Measurements from ENCODE around the gene PIK3C2G. TPM values are rescaled to one million over a fixed set of nuclear protein-coding genes. Genes with fewer than 3 reads are reported as not detected.

The PIK3C2G gene
- total RNA-seq, 2 experiments from 2014 or later = not detected

DNA sequence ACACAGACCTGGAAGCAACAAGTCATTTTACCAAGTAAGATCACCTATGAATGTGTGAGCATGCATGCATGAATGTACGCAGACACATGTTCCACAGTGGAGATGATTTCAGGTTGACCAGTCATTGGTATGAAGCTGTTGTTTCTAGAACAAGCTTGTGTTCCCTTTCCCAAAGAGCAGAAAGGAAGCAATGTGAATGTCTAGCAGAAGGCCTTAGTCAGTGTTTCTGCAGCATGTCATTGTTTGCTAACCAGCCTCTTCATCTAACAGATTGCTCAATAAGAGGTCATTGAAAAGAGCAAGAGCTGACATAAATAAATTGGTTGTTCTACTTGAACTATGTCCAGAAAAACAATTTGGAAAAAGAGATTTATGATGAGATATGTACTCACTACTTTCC is 285.1 kb downstream of the PIK3C2G start:
- DNase-seq (ENCODE audit: low spot score) = no peak
- Histone ChIP-seq H2AFZ (ENCODE audit: low read length) (no peak overlapping the region), H3K9me2 (ENCODE audit: insufficient read depth, low read length) (no peaks in the 10 kb centered on the region), H3K4me3 (ENCODE audit: low read depth, low read length, poor library complexity, severe bottlenecking) (no peak overlapping the region), H3K4me1 (ENCODE audit: insufficient read depth, low read length, poor library complexity, severe bottlenecking) (no peaks in the 10 kb centered on the region), H3K27ac (ENCODE audit: low read depth, low read length, poor library complexity, severe bottlenecking) (no peak overlapping the region), H4K20me1 (ENCODE audit: insufficient read depth, low read length) (no peaks in the 10 kb centered on the region), H3K36me3 (ENCODE audit: insufficient read depth, low read length) (no peaks in the 10 kb centered on the region), H3K4me2 (ENCODE audit: low read length) (no peak overlapping the region), H3K79me2 (ENCODE audit: insufficient read depth, low read depth, low read length) (no peaks in the 10 kb centered on the region), H3K9me3 (ENCODE audit: low read length) (no peaks in the 10 kb centered on the region)
- intact Hi-C loops (cut with micrococcal nuclease; ENCODE audit: unreplicated experiment) = no loop called here
- ChIA-PET CTCF (ENCODE audit: unreplicated experiment) (no interaction called here), POLR2A (no interaction called here)
- TF ChIP-seq EZH2phosphoT487 (IDR thresholded peaks at IDR 0.05; ENCODE audit: borderline replicate concordance, low read depth, low read length) = no peak
- TF ChIP-seq, protein P1, sequence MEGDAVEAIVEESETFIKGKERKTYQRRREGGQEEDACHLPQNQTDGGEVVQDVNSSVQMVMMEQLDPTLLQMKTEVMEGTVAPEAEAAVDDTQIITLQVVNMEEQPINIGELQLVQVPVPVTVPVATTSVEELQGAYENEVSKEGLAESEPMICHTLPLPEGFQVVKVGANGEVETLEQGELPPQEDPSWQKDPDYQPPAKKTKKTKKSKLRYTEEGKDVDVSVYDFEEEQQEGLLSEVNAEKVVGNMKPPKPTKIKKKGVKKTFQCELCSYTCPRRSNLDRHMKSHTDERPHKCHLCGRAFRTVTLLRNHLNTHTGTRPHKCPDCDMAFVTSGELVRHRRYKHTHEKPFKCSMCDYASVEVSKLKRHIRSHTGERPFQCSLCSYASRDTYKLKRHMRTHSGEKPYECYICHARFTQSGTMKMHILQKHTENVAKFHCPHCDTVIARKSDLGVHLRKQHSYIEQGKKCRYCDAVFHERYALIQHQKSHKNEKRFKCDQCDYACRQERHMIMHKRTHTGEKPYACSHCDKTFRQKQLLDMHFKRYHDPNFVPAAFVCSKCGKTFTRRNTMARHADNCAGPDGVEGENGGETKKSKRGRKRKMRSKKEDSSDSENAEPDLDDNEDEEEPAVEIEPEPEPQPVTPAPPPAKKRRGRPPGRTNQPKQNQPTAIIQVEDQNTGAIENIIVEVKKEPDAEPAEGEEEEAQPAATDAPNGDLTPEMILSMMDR (conservative IDR thresholded peaks at IDR 0.05; ENCODE audit: low read length) = no peak
- no TSS peak for BruUV-seq (replicated peaks)

DNA sequence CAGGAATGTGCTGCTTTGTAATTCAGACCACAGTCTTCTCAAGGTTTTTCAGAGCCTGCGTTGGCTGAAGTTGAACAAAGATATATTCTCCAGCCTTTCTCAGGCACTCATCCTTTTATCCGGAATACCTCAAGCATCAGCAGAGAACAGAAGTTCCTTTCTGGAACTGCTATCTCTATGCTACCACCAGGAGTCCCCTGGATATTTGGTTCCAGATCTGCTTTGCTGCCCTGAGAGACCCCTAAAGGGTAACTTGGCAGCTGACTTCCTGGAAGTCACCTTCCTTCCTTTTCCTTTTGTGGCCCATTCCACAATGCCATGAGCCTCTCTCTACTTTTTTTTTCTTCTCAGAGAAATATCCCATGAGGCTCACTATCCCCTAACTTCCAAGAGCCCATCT is 288.3 kb downstream of the PIK3C2G start:
- intact Hi-C loops (cut with micrococcal nuclease; ENCODE audit: unreplicated experiment) = no loop called here
- no peaks in the 10 kb centered on the region; the same call in 1 of the 2 replicates for H3K9me2 ChIP-seq (ENCODE audit: insufficient read depth, low read length)
- H3K79me2 ChIP-seq (ENCODE audit: insufficient read depth, low read depth, low read length) = no peaks in the 10 kb centered on the region
- H3K36me3 ChIP-seq (ENCODE audit: insufficient read depth, low read length) = no peaks in the 10 kb centered on the region
- H3K4me2 ChIP-seq (ENCODE audit: low read length) = no peak overlapping the region
- CTCF ChIA-PET (ENCODE audit: unreplicated experiment) = no interaction called here
- POLR2A ChIA-PET = no interaction called here
- no TSS peak for BruUV-seq (replicated peaks)
- no peak overlapping the region for H2AFZ ChIP-seq (ENCODE audit: low read length)
- no peaks in the 10 kb centered on the region for H3K4me1 ChIP-seq (ENCODE audit: insufficient read depth, low read length, poor library complexity, severe bottlenecking)
- no peak for DNase-seq (ENCODE audit: low spot score)
- H3K4me3 ChIP-seq (ENCODE audit: low read depth, low read length, poor library complexity, severe bottlenecking) = no peak overlapping the region
- H4K20me1 ChIP-seq (ENCODE audit: insufficient read depth, low read length) = no peaks in the 10 kb centered on the region
- no peak for TF ChIP-seq EZH2phosphoT487 (IDR thresholded peaks at IDR 0.05; ENCODE audit: borderline replicate concordance, low read depth, low read length)
- TF ChIP-seq, protein P1 (conservative IDR thresholded peaks at IDR 0.05; ENCODE audit: low read length) = no peak
- H3K9me3 ChIP-seq (ENCODE audit: low read length) = no peaks in the 10 kb centered on the region
- H3K27ac ChIP-seq (ENCODE audit: low read depth, low read length, poor library complexity, severe bottlenecking) = no peak overlapping the region

DNA sequence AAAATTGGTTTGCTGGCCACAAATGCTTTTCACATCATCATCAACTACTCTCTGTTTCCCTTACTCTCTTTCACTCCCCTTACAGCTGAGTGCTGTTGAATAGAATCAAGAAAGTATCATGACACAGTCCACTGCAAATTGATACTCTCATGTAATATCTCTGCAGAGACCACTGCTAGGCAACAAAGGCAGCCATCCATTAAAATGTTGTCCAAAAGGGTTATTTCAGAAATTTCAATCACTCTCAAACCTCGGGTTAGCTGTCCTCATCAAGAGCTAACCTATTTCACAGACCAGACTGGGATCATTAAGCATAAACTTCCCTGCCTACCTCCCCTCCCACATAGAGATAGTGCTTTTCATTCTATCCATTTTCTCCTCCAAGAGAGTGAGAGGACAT is 289.8 kb downstream of the PIK3C2G start:
- no peak overlapping the region for H2AFZ ChIP-seq (ENCODE audit: low read length)
- H3K4me2 ChIP-seq (ENCODE audit: low read length) = no peak overlapping the region
- intact Hi-C loops (cut with micrococcal nuclease; ENCODE audit: unreplicated experiment) = no loop called here
- no peak overlapping the region for H3K27ac ChIP-seq (ENCODE audit: low read depth, low read length, poor library complexity, severe bottlenecking)
- H3K79me2 ChIP-seq (ENCODE audit: insufficient read depth, low read depth, low read length) = no peaks in the 10 kb centered on the region
- POLR2A ChIA-PET = no interaction called here
- CTCF ChIA-PET (ENCODE audit: unreplicated experiment) = no interaction called here
- H3K9me2 ChIP-seq (ENCODE audit: insufficient read depth, low read length) = no peaks in the 10 kb centered on the region; the same call in 1 of the 2 replicates
- TF ChIP-seq, protein P1 (conservative IDR thresholded peaks at IDR 0.05; ENCODE audit: low read length) = no peak
- TF ChIP-seq EZH2phosphoT487 (IDR thresholded peaks at IDR 0.05; ENCODE audit: borderline replicate concordance, low read depth, low read length) = no peak
- no peak for DNase-seq (ENCODE audit: low spot score)
- BruUV-seq (replicated peaks) = no TSS peak
- H3K4me1 ChIP-seq (ENCODE audit: insufficient read depth, low read length, poor library complexity, severe bottlenecking) = no peaks in the 10 kb centered on the region
- no peak overlapping the region for H3K4me3 ChIP-seq (ENCODE audit: low read depth, low read length, poor library complexity, severe bottlenecking)
- no peaks in the 10 kb centered on the region for H4K20me1 ChIP-seq (ENCODE audit: insufficient read depth, low read length)
- no peaks in the 10 kb centered on the region for H3K9me3 ChIP-seq (ENCODE audit: low read length)
- no peaks in the 10 kb centered on the region for H3K36me3 ChIP-seq (ENCODE audit: insufficient read depth, low read length)
